Posterior vena cava (tissue), 2 donors: ENCODE data around the gene CCDC124. TPM values are rescaled to one million over a fixed set of nuclear protein-coding genes. Genes with fewer than 3 reads are reported as not detected.
A peak's percentile ranks its signal among the peaks of the same experiment; 100 is the strongest.
"Not testable (repeated sequence)": the region's sequence is repeated elsewhere in the genome, so short reads cannot be mapped to it uniquely, and the experiment has no call there.

Experiments
- DNase-seq: peaks from one replicate; pipeline ENCODE4 v3.0.0-alpha.2; 2020; ENCODE audit warnings: low spot score
- intact Hi-C, 2 donors: fragments of 100-400 bp; cut with DNase I; formaldehyde crosslinking; loops; one replicate each; pipeline versions ENCODE4 v1.14.1 to v1.14.2; 2022 to 2023
- long read RNA-seq, 2 donors: library from polyadenylated mRNA; unstranded; transcript quantifications; one replicate each; pipeline ENCODE4 v2.0.0, GENCODE V29; 2020 to 2021
- total RNA-seq, 2 donors: library from RNA; stranded (reverse); fragmentation: NEBNext Ultra II Directional; extraction: Animal tissue kit (Norgen Biotek cat#: 25700); gene quantifications; one replicate each; pipeline ENCODE4 v1.2.1, GENCODE V29; 2021
- donor health status: DM: yes; HTN: yes; CAD: no.
- donor health status: DM: yes; HTN: yes; CAD: no.

Gene CCDC124, protein sequence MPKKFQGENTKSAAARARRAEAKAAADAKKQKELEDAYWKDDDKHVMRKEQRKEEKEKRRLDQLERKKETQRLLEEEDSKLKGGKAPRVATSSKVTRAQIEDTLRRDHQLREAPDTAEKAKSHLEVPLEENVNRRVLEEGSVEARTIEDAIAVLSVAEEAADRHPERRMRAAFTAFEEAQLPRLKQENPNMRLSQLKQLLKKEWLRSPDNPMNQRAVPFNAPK
- 10 to 100 TPM; 48.5 to 73.0 TPM for total RNA-seq
- long read RNA-seq, donor 1, transcript CCDC124-201 (5 exons, 938 nt), result major isoform, 24 of 31 reads
- long read RNA-seq, donor 1, partial matches to known transcripts, result 5 of 31 reads
- long read RNA-seq, donor 1, other reads (novel, unspliced or antisense), result 2 of 31 reads
- long read RNA-seq, donor 2, transcript CCDC124-201 (5 exons, 938 nt), result major isoform, 78 of 101 reads
- long read RNA-seq, donor 2, partial matches to known transcripts, result 17 of 101 reads
- long read RNA-seq, donor 2, other reads (novel, unspliced or antisense), result 6 of 101 reads

DNA sequence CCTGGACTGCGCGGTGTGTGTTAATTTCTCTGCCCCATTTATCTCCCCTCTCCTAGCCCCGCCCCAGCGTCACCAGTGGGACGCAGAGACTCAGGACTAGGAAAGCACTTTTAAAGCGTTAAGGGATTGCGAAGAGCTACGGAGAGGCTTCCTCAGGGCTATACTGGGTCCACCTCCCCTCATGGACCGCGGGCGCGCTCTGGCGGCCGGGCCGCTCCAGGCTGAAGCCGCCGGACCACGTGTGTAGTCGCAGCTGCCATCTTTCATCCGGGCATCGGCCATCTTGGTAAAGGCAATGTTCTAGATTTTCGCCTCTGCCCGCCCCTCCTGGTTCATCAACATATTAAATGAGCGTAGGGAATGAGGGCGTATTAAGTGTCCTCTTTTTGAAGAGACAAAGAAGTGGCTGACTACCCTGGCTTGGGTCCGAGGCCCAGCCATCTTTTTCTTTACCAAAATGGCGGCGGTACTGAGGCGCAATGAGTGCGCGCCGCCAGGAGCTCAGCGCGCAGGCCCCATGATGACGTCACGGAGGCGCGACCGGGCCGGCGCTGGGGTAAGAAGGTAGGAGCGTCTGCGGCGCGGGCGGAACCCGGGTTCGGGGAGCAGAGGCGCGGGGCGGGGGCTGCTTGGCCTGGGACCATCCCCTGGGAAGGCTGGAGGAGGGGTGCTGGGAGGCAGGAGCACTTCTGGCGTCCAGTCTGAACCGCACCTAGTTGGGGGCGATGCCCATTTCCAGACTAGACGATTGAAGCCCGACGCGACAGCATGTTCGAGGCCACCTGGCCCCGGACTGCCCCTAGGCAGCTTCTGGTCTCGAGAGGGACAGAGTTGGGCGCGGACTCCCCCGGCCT lies at the start of gene CCDC124:
TSS of gene CCDC124 (plus strand) at position 531 of the 854 bp plus-strand sequence. CDS start 3,406 bp downstream, outside the sequence.
- DNase-seq, result peak; percentile 97
- intact Hi-C loops, result no loop called here

DNA sequence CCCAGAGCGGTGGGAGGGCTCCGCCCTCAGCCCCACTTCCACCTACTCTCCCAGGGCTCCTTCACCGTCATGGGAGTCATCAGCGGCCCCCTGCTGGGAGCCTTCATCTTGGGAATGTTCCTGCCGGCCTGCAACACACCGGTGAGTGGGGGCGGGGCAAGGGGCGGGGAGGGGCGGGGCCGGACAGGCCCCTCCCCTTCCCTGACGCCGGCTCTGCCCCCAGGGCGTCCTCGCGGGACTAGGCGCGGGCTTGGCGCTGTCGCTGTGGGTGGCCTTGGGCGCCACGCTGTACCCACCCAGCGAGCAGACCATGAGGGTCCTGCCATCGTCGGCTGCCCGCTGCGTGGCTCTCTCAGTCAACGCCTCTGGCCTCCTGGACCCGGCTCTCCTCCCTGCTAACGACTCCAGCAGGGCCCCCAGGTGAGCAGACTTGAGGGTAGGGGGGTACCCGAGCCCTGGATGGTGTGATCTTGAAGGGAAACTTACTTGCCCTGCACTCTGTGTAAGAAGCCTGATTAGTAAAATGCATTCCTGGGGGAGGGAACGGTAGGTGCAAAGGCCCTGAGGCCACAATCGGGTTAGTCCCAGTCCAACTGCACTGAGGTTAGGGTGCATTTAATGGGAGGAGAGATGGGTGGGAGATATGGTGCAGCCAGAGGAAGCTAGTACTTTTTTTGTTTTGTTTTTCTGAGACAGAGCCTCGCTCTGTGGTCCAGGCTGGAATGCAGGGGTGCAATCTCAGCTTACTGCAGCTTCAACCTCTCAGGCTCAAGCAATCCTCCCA lies 49.0 kb upstream of the CCDC124 start:
- DNase-seq, result no peak
- intact Hi-C loops, result no loop called here

DNA sequence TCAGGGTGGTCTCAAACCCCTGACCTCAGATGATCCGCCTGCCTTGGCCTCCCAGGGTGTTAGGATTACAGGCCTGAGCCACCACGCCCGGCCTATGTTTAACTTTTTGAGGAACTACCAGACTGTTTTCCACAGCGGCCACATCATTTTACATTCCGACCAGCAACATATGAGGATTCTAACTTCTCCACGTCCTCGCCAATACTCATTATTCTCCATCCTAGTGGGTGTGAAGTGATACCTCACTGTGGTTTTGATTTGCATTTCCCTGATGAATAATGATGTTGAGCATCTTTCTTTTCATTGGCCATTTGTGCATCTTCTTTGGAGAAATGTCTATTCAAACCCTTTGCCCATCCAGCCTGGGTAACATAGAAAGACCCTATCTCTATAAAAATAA lies 46.3 kb upstream of the CCDC124 start:
- intact Hi-C loops, result no loop called here
- DNase-seq, result no peak

DNA sequence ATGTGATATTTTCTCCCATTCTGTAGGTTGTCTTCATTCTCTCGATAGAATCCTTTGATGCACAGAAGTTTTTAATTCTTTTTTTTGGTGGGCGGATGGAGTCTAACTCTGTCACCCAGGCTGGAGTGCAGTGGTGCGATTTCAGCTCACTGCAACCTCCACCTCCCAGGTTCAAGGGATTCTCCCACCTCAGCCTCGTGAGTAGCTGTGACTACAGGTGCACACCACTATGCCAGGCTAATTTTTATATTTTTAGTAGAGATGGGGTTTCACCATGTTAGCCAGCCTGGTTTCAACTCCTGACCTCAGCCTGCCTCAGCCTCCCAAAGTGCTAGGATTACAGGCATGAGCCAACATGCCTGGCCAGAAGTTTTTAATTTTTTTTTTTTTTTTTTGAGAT lies 45.6 kb upstream of the CCDC124 start:
- DNase-seq, intact Hi-C loops: not testable (repeated sequence)

DNA sequence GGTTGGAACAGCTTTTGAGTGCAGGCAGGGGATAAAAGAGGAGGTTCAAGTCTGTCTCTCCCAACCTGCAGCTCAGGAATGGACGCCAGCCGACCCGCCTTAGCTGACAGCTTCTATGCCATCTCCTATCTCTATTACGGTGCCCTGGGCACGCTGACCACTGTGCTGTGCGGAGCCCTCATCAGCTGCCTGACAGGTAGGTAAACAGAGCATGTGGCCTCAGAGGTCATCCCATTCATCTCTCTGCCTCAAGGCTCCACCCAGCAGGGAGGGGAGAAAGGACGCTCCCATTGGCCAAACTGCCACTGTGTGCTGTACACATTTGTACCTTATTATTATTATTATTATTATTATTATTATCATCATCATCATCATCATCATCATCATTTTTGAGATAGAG lies 44.6 kb upstream of the CCDC124 start:
- DNase-seq, result no peak
- intact Hi-C loops, result no loop called here

DNA sequence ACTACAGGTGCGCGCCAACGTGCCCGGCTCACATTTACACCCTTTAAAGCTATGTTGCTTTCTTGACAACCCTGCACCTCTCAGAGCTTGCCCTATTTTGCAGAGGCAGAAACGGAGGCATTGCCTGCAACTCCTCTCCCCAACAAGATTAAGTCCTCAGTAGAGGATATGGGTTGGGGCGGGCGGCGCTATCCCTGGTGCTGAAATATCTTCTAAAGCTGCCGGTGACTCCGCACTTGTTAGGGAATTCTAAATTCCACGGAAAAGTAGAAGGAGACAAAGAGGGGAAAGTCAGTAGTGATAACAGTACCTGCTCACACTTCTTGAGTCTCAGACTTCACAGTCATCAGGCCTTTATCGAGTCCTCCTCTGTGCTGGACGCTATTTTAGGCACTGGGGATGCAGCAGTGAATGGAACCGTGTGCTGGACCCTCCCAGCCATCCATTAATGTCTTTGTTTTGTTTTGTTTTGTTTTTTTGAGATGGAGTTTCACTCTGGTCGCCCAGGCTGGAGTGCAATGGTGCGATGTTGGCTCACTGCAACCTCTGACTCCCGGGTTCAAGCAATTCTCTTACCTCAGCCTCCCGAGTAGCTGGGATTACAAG lies 43.1 kb upstream of the CCDC124 start:
- intact Hi-C loops, result no loop called here
- no peak for DNase-seq

DNA sequence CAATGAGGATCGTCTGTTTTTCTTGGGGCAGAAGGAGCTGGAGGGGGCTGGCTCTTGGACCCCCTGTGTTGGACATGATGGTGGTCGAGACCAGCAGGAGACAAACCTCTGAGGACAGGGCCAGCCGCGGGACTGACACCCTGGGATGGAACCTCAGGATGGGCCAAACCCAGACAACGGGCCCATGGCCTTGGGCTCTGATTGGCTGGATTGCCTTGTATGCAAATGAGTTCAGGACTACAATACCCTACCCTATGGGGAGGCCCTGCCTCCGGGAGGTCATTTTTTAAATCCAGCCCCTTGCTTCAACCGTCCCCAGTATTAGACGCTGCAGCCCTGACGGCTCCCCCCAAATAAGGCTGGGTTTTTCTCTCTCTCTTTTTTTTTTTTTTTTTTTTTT lies 39.0 kb upstream of the CCDC124 start:
- intact Hi-C loops, result no loop called here
- no peak for DNase-seq

DNA sequence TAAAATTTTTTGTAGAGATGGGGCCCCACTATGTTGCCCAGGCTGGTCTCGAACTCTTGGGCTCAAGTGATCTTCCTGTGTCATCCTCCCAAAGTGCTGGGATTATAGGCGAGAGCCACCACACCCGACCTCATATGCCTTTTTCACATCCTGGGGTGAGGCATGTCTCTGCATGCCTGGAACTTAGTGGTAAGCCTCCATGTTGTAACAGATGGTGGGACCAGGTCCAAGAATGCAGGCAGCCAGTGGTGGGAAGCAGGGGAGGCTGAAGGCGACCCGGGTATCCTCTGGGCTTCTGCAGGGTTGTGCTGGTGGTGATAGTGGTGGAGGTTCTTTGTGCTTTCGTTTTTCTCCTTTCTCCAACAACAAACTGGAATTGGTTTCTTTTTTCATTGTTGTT lies 30.1 kb upstream of the CCDC124 start:
- no peak for DNase-seq
- intact Hi-C loops, result no loop called here

DNA sequence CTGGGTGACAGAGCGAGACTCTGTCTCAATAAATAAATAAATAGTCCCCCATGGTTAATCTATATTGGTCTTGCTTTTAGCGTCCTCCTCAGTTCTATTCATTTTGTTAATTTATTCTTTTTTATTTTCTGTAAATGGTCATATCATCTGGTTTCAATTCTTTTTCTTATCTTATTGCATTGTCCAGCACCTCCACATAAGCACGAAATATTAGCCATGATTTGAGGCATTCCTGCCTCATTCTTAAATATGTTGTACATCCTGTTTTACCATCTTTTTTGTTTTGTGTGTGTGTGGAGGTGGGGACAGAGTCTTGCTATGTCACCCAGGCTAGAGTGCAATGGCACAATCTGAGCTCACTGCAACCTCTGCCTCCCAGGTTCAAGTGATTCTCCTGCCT lies 24.6 kb upstream of the CCDC124 start:
- intact Hi-C loops, result no loop called here
- no peak for DNase-seq

DNA sequence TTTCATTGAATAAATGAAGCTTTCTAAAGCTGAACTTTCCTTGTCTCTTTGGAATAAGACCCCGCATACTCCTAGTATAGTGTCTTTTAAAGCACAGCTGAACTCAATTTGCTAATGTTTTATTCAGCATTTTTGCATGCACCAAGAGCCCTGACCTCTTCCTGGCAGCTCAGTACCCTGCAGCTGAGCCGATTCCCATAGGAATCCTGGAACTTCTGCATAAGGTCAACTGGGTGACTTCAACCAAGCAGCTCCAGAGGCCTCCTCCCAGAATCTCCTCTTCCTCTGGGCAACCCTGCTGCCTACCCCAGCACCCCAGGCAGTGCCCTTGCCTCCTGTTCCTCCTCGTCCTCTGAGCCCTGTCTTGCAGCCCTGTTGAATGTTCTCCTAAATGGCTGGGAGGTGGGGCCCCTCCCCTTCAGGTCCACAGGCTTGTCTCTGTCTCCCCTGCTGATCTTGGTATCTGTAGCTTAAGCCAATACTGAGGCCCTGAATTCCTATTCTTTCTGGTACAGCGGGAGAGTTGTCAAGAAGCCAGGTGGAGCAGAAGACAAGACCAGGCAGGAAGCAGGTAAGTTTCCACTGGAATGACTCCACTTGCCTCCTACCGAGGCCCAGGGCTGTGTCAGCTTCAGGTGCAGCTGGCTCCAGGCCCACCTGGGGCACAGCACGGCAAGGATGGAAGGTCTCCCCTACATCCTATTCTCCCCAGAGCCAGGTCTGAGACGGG lies 23.6 kb upstream of the CCDC124 start:
- intact Hi-C loops, result no loop called here
- no peak for DNase-seq

DNA sequence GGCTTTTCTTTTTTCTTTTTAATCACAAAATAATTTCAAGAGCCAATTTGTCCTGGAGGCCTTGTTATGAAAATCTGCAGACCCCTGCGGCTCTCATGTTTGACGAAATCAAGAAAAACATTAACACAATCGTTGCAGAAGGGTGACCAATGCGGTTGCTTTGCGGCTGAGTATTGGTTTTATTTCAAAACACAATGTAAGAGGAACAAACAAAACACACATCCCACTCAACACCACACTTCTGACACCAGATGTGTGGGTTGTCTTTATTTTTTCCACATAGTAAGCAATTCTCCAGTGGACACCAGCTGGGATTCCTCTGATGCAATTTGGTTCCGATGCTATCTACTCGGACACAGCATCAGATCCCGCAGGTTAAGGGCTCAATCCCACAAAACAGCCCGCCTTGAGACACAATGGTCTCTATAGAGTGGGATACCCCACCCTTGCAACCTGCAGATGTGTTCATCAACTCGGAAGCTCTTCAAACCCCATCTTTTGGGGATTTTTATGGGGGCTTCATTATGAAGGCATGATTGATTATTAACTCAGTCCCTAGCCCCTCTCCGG lies 21.9 kb upstream of the CCDC124 start:
- intact Hi-C loops, result no loop called here

DNA sequence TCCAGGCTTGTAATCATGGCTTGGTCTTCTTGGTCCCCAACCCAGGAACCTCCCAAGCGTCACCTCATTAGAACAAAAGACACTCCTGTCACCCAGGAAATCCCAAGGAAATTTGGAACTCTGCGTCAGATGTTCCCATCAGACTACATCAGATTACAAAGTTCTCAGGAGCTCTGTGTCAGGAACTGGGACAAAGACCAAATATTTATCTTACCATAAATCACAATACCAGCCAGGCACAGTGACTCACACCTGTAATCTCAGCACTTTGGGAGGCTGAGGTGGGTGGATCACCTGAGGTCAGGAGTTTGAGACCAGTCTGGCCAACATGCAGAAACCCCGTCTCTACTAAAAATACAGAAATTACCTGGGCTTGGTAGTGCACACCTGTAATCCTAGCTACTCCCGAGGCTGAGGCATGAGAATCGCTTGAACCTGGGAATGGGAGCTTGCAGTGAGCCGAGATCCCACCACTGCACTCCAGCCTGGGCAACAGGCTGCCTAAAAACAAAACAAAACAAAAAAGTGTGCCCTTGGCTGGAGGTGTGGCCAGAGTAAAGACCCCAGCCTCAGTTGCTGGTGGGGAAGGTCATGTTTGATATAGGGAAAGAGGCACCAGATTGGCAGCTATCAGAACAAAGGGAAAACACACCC lies 16.7 kb upstream of the CCDC124 start:
- DNase-seq, result no peak
- intact Hi-C loops, result no loop called here

More for the DNA sequence above, 21.9 kb upstream of the CCDC124 start:
- DNase-seq, result no peak

DNA sequence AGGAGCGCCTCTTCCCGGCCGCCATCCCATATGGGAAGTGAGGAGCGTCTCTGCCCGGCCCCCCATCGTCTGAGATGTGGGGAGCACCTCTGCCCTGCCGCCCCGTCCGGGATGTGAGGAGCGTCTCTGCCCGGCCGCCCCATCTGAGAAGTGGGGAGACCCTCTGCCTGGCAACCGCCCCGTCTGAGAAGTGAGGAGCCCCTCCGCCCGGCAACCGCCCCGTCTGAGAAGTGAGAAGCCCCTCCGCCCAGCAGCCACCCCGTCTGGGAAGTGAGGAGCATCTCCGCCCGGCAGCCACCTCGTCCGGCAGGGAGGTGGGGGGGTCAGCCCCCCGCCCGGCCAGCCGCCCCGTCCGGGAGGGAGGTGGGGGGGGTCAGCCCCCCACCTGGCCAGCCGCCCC lies 14.7 kb upstream of the CCDC124 start:
- DNase-seq, intact Hi-C loops: not testable (repeated sequence)

DNA sequence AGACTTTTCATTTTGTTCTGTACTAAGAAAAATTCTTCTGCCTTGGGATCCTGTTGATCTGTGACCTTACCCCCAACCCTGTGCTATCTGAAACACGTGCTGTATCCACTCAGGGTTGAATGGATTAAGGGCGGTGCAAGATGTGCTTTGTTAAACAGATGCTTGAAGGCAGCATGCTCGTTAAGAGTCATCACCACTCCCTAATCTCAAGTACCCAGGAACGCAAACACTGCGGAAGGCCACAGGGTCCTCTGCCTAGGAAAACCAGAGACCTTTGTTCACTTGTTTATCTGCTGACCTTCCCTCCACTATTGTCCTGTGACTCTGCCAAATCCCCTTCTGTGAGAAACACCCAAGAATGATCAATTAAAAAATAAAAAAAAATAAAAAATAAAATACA lies 13.7 kb upstream of the CCDC124 start:
- DNase-seq, intact Hi-C loops: not testable (repeated sequence)

DNA sequence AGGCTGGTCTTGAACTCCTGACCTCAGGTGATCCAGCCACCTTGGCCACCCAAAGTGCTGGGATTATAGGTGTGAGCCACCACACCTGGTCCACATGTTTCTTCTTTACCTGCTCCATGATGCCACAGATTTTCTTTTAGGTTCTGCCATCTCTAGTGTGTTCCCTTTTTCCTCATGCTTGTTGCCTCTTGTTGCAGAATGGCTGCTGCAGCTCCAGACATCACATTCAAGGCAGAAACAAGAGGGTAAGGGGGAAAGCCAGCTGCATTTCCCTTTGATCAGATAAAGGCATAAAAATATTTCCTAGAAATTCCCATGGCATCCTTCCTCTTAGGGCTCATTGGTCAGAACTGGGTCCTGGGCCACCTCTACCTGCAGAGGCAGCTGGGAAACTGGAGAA lies 12.3 kb upstream of the CCDC124 start:
- intact Hi-C loops, result no loop called here

DNA sequence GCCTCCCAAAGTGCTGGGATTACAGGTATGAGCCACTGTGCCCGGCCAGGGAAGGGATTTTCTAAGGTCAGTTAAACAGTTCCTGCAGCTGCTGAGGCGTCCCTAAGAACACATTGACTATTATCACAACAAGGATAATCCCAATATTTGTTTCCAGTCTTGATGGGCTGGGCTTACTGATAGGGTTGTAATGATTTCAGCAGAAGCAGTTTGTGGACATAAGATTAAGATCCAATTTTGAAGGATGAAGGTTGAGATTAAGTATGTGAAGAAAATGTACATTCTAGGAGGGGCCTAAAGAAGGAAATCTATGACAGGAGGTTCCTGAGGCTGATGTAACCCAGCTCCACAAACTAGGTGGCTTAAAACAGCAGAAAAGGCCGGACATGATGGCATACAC lies 10.7 kb upstream of the CCDC124 start:
- intact Hi-C loops, result no loop called here
- no peak for DNase-seq

More for the DNA sequence above, 12.3 kb upstream of the CCDC124 start:
- no peak for DNase-seq

DNA sequence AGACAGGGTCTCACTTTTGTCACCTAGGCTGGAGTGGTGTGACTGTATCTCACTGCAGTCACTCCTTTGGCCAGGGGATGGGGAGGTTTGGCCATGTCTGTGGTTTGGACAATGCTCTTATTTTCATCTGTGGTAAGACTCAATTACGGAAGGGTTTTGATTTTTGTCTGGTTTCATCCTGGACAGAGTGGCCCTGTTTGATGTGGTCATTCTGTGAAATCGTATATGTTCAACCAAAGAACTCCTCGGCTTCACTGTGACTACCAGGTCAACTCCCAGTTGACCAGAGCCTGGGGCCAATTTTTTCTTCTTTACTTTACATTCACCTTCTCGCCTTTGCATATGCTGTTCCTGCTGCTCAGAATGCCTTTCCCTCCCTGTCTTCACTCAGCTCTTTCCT lies 6.8 kb upstream of the CCDC124 start:
- intact Hi-C loops, result no loop called here

DNA sequence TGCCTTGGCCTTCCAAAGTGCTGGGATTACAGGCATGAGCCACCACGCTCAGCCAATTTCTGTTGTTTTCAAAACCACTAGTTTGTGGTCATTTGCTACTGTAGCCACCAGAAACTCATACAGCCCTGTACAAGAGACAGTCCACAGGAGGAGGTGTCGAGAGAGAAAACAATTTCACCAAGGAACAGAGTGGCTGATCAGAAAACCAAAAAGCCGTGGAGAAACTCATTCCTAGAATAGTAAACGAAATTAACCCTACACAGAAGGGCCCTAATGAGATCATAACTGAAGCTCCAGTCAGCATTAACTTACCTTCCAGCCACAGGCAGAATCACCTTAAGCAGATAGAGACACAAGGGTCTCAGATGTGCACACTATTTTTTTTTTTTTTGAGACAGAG lies 3.8 kb upstream of the CCDC124 start:
- DNase-seq, result no peak
- intact Hi-C loops, result no loop called here

More for the DNA sequence above, 6.8 kb upstream of the CCDC124 start:
- no peak for DNase-seq
